ENCODE results near the gene MEF2A.

- no peak for TF ChIP-seq CTCF (IDR thresholded peaks at IDR 0.05)
- TF ChIP-seq ZNF425 (CRISPR knock-in tag; conservative IDR thresholded peaks at IDR 0.05): no peak
- TF ChIP-seq OVOL2 (CRISPR knock-in tag; IDR thresholded peaks at IDR 0.05; ENCODE audit: borderline replicate concordance): no peak
- TF ChIP-seq ZSCAN18 (CRISPR knock-in tag; IDR thresholded peaks at IDR 0.05): no peak
- TF ChIP-seq MYBL2 (CRISPR knock-in tag; IDR thresholded peaks at IDR 0.05): no peak
Measured at GRCh38 chr15:99717161-99718009, 151.6 kb downstream of the MEF2A start.
